GM23338 (cell line): ENCODE data around the gene EHF.

Experiments
- CREB1 ChIP-seq: fragments of 250-450 bp; sonication (Bioruptor Pico); IDR thresholded peaks from 2 replicates; pipeline ENCODE4 v1.5.0; 2020; ENCODE audit warnings: low read depth, mild to moderate bottlenecking, moderate library complexity
- EZH2 ChIP-seq: fragments of 200-600 bp; sonication (generic); IDR thresholded peaks from one replicate; pipeline ENCODE4 v1.8.0; 2017; ENCODE audit warnings: antibody characterized with exemption, mild to moderate bottlenecking, low read depth; ENCODE audit not compliant: unreplicated experiment
- EZH2phosphoT487 ChIP-seq: fragments of 200-600 bp; sonication (generic); IDR thresholded peaks from one replicate; pipeline ENCODE4 v1.8.1; 2018; ENCODE audit warnings: antibody characterized with exemption; ENCODE audit not compliant: unreplicated experiment
- JUNB ChIP-seq: IDR thresholded peaks from one replicate; pipeline ENCODE4 v1.6.1; 2016; ENCODE audit warnings: antibody characterized with exemption; ENCODE audit not compliant: unreplicated experiment
- POLR2AphosphoS5 ChIP-seq: IDR thresholded peaks from 2 replicates; pipeline ENCODE4 v1.6.1; 2016; ENCODE audit warnings: antibody characterized with exemption, low read depth
- STAT1 ChIP-seq: IDR thresholded peaks from one replicate; pipeline ENCODE4 v1.6.1; 2016; ENCODE audit warnings: antibody characterized with exemption; ENCODE audit not compliant: unreplicated experiment
- ZNF114 ChIP-seq: fragments of 250-450 bp; sonication (Bioruptor Pico); IDR thresholded peaks from 2 replicates; pipeline ENCODE4 v1.5.0; 2020; ENCODE audit warnings: mild to moderate bottlenecking, moderate library complexity
- ZNF331 ChIP-seq: fragments of 250-450 bp; sonication (Bioruptor Pico); IDR thresholded peaks from 2 replicates; pipeline ENCODE4 v1.5.0; 2020; ENCODE audit warnings: low read depth, mild to moderate bottlenecking, moderate library complexity
- TF ChIP-seq, protein P1 (sequence below), 2 experiments: fragments of 200-600 bp in 1 of 2; sonication (generic) in 1 of 2; conservative IDR thresholded peaks; 2 replicates each; pipeline versions ENCODE4 v1.5.1 to v1.6.1; 2016 to 2017; ENCODE audit warnings: antibody characterized with exemption in 2 of 2, low read depth in 2 of 2, mild to moderate bottlenecking in 2 of 2, moderate library complexity in 1 of 2
- TF ChIP-seq, protein P2 (sequence below): IDR thresholded peaks from one replicate; pipeline ENCODE4 v1.6.1; 2018; ENCODE audit warnings: antibody characterized with exemption; ENCODE audit not compliant: unreplicated experiment
- TF ChIP-seq, protein P3 (sequence below): IDR thresholded peaks from 2 replicates; pipeline ENCODE4 v1.6.1; 2016; ENCODE audit warnings: antibody characterized with exemption

DNA sequence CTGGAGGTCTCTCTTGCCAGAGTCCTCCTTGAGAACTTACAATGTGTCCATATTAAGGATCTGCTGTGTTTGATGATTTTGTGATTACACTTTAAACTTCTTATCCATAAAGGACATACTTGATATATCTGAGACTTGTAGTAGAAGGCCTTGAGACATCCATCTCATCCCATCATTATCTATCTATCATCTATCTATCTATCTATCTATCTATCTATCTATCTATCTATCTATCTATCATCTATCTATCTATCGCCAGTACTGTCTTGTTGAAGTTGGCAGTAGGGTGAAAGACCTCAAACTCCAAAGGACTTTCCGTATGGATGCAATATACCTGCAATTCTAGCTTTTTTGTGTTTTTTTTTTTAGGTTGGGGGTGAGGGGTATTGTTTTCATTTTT lies 2.5 kb upstream of the EHF start:
- TF ChIP-seq, protein P1, sequence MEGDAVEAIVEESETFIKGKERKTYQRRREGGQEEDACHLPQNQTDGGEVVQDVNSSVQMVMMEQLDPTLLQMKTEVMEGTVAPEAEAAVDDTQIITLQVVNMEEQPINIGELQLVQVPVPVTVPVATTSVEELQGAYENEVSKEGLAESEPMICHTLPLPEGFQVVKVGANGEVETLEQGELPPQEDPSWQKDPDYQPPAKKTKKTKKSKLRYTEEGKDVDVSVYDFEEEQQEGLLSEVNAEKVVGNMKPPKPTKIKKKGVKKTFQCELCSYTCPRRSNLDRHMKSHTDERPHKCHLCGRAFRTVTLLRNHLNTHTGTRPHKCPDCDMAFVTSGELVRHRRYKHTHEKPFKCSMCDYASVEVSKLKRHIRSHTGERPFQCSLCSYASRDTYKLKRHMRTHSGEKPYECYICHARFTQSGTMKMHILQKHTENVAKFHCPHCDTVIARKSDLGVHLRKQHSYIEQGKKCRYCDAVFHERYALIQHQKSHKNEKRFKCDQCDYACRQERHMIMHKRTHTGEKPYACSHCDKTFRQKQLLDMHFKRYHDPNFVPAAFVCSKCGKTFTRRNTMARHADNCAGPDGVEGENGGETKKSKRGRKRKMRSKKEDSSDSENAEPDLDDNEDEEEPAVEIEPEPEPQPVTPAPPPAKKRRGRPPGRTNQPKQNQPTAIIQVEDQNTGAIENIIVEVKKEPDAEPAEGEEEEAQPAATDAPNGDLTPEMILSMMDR (conservative IDR thresholded peaks at IDR 0.05; ENCODE audit: low read depth in 2 of 2) = no peak
- TF ChIP-seq CREB1 (CRISPR knock-in tag) = no peak
- no peak for TF ChIP-seq ZNF114
- TF ChIP-seq, protein P2, sequence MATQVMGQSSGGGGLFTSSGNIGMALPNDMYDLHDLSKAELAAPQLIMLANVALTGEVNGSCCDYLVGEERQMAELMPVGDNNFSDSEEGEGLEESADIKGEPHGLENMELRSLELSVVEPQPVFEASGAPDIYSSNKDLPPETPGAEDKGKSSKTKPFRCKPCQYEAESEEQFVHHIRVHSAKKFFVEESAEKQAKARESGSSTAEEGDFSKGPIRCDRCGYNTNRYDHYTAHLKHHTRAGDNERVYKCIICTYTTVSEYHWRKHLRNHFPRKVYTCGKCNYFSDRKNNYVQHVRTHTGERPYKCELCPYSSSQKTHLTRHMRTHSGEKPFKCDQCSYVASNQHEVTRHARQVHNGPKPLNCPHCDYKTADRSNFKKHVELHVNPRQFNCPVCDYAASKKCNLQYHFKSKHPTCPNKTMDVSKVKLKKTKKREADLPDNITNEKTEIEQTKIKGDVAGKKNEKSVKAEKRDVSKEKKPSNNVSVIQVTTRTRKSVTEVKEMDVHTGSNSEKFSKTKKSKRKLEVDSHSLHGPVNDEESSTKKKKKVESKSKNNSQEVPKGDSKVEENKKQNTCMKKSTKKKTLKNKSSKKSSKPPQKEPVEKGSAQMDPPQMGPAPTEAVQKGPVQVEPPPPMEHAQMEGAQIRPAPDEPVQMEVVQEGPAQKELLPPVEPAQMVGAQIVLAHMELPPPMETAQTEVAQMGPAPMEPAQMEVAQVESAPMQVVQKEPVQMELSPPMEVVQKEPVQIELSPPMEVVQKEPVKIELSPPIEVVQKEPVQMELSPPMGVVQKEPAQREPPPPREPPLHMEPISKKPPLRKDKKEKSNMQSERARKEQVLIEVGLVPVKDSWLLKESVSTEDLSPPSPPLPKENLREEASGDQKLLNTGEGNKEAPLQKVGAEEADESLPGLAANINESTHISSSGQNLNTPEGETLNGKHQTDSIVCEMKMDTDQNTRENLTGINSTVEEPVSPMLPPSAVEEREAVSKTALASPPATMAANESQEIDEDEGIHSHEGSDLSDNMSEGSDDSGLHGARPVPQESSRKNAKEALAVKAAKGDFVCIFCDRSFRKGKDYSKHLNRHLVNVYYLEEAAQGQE = no peak
- TF ChIP-seq EZH2 = no peak
- no peak for TF ChIP-seq POLR2AphosphoS5
- TF ChIP-seq EZH2phosphoT487 = no peak
- TF ChIP-seq, protein P3, sequence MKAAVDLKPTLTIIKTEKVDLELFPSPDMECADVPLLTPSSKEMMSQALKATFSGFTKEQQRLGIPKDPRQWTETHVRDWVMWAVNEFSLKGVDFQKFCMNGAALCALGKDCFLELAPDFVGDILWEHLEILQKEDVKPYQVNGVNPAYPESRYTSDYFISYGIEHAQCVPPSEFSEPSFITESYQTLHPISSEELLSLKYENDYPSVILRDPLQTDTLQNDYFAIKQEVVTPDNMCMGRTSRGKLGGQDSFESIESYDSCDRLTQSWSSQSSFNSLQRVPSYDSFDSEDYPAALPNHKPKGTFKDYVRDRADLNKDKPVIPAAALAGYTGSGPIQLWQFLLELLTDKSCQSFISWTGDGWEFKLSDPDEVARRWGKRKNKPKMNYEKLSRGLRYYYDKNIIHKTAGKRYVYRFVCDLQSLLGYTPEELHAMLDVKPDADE = no peak
- no peak for TF ChIP-seq JUNB
- no peak for TF ChIP-seq ZNF331 (CRISPR knock-in tag)
- no peak for TF ChIP-seq STAT1
